OCI-LY1 (cell line): ENCODE data around the gene B4GALT4.

Experiments
- EZH2 ChIP-seq: fragments of 200-600 bp; sonication (generic), shearing (Covaris generic); IDR thresholded peaks from 2 replicates; pipeline ENCODE4 v1.8.0; 2017; ENCODE audit warnings: borderline replicate concordance, mixed run types, mild to moderate bottlenecking, antibody characterized with exemption, low read length, moderate library complexity, mixed read lengths
- TF ChIP-seq, protein P1 (sequence below): fragments of 200-600 bp; sonication (generic), shearing (Covaris generic); IDR thresholded peaks from 2 replicates; pipeline ENCODE4 v1.5.1; 2017; ENCODE audit warnings: mild to moderate bottlenecking, antibody characterized with exemption, low read length, moderate library complexity, mixed read lengths

DNA sequence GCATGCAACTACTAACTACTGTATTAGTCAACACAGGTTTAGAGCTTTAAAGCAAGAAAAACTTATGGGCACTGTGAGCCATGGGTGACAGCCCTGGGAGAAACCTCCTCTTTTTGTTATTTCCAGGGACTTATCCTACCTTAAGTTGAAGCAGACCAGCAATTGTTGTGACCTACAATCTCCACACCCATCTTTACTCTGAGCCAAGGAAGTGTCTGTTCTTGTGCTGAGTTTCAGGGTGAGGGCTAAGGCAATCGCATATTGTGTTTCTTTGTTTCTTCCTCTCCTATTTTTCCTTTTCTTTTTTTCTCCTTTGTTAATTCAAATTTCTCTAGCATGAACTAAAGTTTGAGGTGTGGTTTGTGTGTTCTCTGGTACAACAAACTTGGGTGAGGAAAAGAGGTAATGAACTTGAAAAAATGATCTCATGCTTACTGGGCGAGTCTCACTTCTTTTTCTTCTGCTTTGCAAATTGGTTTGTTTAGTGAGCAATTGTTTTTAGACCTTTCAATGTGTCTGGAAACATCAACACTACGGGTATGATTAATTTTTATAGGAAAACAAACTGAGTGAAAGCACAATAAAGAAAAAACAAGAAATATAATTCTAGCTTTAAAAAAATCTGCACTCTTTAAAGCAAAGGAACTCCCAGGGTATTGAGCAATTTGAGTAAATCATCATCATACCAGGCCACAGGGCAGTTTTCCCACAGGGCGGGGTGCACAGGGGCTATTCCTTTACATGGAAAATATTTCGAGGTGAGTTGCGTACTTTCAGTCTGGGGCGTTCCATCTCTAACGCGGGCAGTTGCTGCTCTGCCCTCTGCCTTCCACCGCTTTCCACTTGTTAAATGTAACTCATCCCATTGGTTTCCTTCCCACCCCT is 64.6 kb downstream of the B4GALT4 start:
- TF ChIP-seq EZH2, result no peak
- TF ChIP-seq, protein P1, sequence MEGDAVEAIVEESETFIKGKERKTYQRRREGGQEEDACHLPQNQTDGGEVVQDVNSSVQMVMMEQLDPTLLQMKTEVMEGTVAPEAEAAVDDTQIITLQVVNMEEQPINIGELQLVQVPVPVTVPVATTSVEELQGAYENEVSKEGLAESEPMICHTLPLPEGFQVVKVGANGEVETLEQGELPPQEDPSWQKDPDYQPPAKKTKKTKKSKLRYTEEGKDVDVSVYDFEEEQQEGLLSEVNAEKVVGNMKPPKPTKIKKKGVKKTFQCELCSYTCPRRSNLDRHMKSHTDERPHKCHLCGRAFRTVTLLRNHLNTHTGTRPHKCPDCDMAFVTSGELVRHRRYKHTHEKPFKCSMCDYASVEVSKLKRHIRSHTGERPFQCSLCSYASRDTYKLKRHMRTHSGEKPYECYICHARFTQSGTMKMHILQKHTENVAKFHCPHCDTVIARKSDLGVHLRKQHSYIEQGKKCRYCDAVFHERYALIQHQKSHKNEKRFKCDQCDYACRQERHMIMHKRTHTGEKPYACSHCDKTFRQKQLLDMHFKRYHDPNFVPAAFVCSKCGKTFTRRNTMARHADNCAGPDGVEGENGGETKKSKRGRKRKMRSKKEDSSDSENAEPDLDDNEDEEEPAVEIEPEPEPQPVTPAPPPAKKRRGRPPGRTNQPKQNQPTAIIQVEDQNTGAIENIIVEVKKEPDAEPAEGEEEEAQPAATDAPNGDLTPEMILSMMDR, result no peak
